SU-DHL-6 (cell line): ENCODE results near the gene CCDC63.

Experiments used
- H2AFZ ChIP-seq: fragments of 200-600 bp; sonication (generic); 2 replicates; pipeline ENCODE4 v1.6.1; 2014; ENCODE audit warnings: low read depth, mild to moderate bottlenecking, moderate library complexity, mixed read lengths, antibody characterized with exemption, low read length; ENCODE audit not compliant: severe bottlenecking
- H3F3A ChIP-seq: fragments of 200-600 bp; shearing (Covaris generic); 2 replicates; pipeline ENCODE4 v1.6.0; 2016; ENCODE audit warnings: antibody characterized with exemption, mild to moderate bottlenecking; ENCODE audit not compliant: insufficient read depth
- H3K27ac ChIP-seq: fragments of 200-600 bp; sonication (generic); 2 replicates; pipeline ENCODE4 v1.5.1; 2016; ENCODE audit warnings: low read depth, mild to moderate bottlenecking, low read length, moderate library complexity, mixed read lengths
- H3K27me3 ChIP-seq: fragments of 200-600 bp; sonication (generic), shearing (Covaris generic); 2 replicates; pipeline ENCODE4 v1.6.0; 2014; ENCODE audit warnings: mild to moderate bottlenecking, low read length
- H3K36me3 ChIP-seq: fragments of 200-600 bp; sonication (generic); 2 replicates; pipeline ENCODE4 v1.6.1; 2014; ENCODE audit warnings: mild to moderate bottlenecking, low read length, mixed read lengths
- H3K4me2 ChIP-seq: fragments of 300-600, 200-600 bp; shearing (Covaris generic), sonication (generic); 2 replicates; pipeline ENCODE4 v1.6.0; 2014; ENCODE audit warnings: low read length, low read depth, mild to moderate bottlenecking; ENCODE audit not compliant: poor library complexity, severe bottlenecking
- H3K4me3 ChIP-seq: fragments of 200-600 bp; sonication (generic); 2 replicates; pipeline ENCODE4 v1.5.1; 2014; ENCODE audit warnings: antibody characterized with exemption, low read length, mild to moderate bottlenecking, mixed read lengths; ENCODE audit not compliant: insufficient read depth, poor library complexity, severe bottlenecking
- H3K79me2 ChIP-seq: fragments of 200-600 bp; sonication (generic); 2 replicates; pipeline ENCODE4 v1.6.1; 2014; ENCODE audit warnings: mild to moderate bottlenecking, low read length, moderate library complexity; ENCODE audit not compliant: insufficient read depth
- H3K9ac ChIP-seq: fragments of 200-600 bp; sonication (generic); 2 replicates; pipeline ENCODE4 v1.7.0; 2014; ENCODE audit warnings: mild to moderate bottlenecking, low read length
- H3K9me2 ChIP-seq: fragments of 200-600 bp; sonication (generic); replicated peaks from 2 replicates; pipeline ENCODE4 v1.6.1; 2014; ENCODE audit warnings: low read length; ENCODE audit not compliant: insufficient read depth
- H3K9me3 ChIP-seq: fragments of 200-600 bp; sonication (generic); 2 replicates; pipeline ENCODE4 v1.6.1; 2014; ENCODE audit warnings: low read length, mixed read lengths; ENCODE audit not compliant: insufficient read depth
- H4K20me1 ChIP-seq: fragments of 200-600 bp; sonication (generic); 2 replicates; pipeline ENCODE4 v1.6.1; 2014; ENCODE audit warnings: low read depth, mild to moderate bottlenecking, antibody characterized with exemption, low read length, moderate library complexity, mixed read lengths
- EZH2phosphoT487 ChIP-seq: fragments of 200-600 bp; sonication (generic), shearing (Covaris generic); conservative IDR thresholded peaks from 2 replicates; pipeline ENCODE4 v1.6.1; 2018; ENCODE audit warnings: mild to moderate bottlenecking, antibody characterized with exemption, low read length, moderate library complexity, mixed read lengths
- TF ChIP-seq, protein P1 (sequence below): fragments of 200-600 bp; sonication (generic); IDR thresholded peaks from one replicate; pipeline ENCODE4 v1.5.1; 2017; ENCODE audit warnings: antibody characterized with exemption, mild to moderate bottlenecking, low read length, moderate library complexity; ENCODE audit not compliant: insufficient read depth, poor library complexity, severe bottlenecking

Gene CCDC63

GRCh38 chr12:110917961-110918360 lies 71.2 kb downstream of the CCDC63 start:
- H3F3A ChIP-seq: no peaks in the 10 kb centered on the region; the same call in 1 of the 2 replicates
- H3K27me3 ChIP-seq: no peaks in the 10 kb centered on the region
- no peak overlapping the region for H3K27ac ChIP-seq
- TF ChIP-seq, protein P1, sequence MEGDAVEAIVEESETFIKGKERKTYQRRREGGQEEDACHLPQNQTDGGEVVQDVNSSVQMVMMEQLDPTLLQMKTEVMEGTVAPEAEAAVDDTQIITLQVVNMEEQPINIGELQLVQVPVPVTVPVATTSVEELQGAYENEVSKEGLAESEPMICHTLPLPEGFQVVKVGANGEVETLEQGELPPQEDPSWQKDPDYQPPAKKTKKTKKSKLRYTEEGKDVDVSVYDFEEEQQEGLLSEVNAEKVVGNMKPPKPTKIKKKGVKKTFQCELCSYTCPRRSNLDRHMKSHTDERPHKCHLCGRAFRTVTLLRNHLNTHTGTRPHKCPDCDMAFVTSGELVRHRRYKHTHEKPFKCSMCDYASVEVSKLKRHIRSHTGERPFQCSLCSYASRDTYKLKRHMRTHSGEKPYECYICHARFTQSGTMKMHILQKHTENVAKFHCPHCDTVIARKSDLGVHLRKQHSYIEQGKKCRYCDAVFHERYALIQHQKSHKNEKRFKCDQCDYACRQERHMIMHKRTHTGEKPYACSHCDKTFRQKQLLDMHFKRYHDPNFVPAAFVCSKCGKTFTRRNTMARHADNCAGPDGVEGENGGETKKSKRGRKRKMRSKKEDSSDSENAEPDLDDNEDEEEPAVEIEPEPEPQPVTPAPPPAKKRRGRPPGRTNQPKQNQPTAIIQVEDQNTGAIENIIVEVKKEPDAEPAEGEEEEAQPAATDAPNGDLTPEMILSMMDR: no peak
- TF ChIP-seq EZH2phosphoT487: no peak
- H3K36me3 ChIP-seq: no peaks in the 10 kb centered on the region
- H2AFZ ChIP-seq: no peak overlapping the region
- H3K9me3 ChIP-seq: no peaks in the 10 kb centered on the region
- no peak overlapping the region for H3K4me3 ChIP-seq
- H3K9ac ChIP-seq: no peak overlapping the region
- no peak overlapping the region for H3K4me2 ChIP-seq
- H3K9me2 ChIP-seq: no peaks in the 10 kb centered on the region
- no peaks in the 10 kb centered on the region for H3K79me2 ChIP-seq
- H4K20me1 ChIP-seq: no peaks in the 10 kb centered on the region

DNA sequence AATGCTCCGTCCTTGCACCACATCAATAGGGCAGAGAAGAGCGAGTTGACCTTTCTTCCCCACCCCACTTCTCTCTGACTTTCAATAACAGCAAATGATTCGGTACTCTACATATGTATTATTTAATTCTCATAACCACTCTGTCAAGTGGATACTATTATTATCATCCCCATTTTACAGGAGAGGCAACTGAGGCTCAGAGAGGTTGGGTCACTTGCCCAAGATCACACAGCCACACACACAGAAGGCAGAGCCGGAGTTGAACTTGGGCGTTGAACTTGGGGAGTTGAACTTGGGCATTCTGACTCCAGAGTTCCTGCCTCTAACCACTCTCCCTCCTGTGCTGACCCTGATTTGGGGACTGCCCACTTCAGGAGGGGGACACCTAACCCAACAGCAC lies 72.9 kb downstream of the CCDC63 start:
- H3F3A ChIP-seq: no peaks in the 10 kb centered on the region; the same call in 1 of the 2 replicates
- no peaks in the 10 kb centered on the region for H3K36me3 ChIP-seq
- no peaks in the 10 kb centered on the region for H4K20me1 ChIP-seq
- H3K9me3 ChIP-seq: no peaks in the 10 kb centered on the region
- no peaks in the 10 kb centered on the region for H3K9me2 ChIP-seq
- H3K79me2 ChIP-seq: no peaks in the 10 kb centered on the region
- no peak overlapping the region for H3K4me2 ChIP-seq
- TF ChIP-seq, protein P1: no peak
- TF ChIP-seq EZH2phosphoT487: no peak
- H3K4me3 ChIP-seq: no peak overlapping the region
- no peaks in the 10 kb centered on the region for H3K27me3 ChIP-seq
- no peak overlapping the region for H2AFZ ChIP-seq
- no peak overlapping the region for H3K27ac ChIP-seq
- no peak overlapping the region for H3K9ac ChIP-seq

GRCh38 chr12:110920324-110920910 lies 73.6 kb downstream of the CCDC63 start, which contains the start of gene MYL2:
MYL2 (minus strand) TSS chr12:110920579; CDS start chr12:110920529, 50 bp downstream.
- H3K9me3 ChIP-seq: no peaks in the 10 kb centered on the region
- no peaks in the 10 kb centered on the region for H3K79me2 ChIP-seq
- no peak within 1 kb of the TSS for H2AFZ ChIP-seq
- H3K27ac ChIP-seq: no peak within 1 kb of the TSS
- TF ChIP-seq EZH2phosphoT487: no peak
- TF ChIP-seq, protein P1: no peak
- H3K4me3 ChIP-seq: no peak within 1 kb of the TSS
- H3K27me3 ChIP-seq: no peaks in the 10 kb centered on the region
- no peaks in the 10 kb centered on the region for H3K36me3 ChIP-seq
- H3F3A ChIP-seq: no peaks in the 10 kb centered on the region
- H4K20me1 ChIP-seq: no peaks in the 10 kb centered on the region
- H3K9me2 ChIP-seq: no peaks in the 10 kb centered on the region
- no peak within 1 kb of the TSS for H3K9ac ChIP-seq
- no peak within 1 kb of the TSS for H3K4me2 ChIP-seq
